GM19193 (cell line): ENCODE measurements around the gene RTP5.

Source experiments
- POLR2A ChIP-seq: IDR thresholded peaks from 4 replicates; pipeline ENCODE4 v1.6.1; 2011; ENCODE audit not compliant: insufficient read depth, insufficient read length; ENCODE audit errors: extremely low read depth

Gene RTP5

GRCh38 chr2:241906826-241907570 lies 37.5 kb downstream of the RTP5 start:
- TF ChIP-seq POLR2A: no peak

GRCh38 chr2:241908686-241909420 lies 39.3 kb downstream of the RTP5 start:
- TF ChIP-seq POLR2A: no peak

GRCh38 chr2:241909769-241910168 lies 40.2 kb downstream of the RTP5 start:
- no peak for TF ChIP-seq POLR2A

- TF ChIP-seq POLR2A: no peak
These were observed 41.3 kb downstream of the RTP5 start for GRCh38 chr2:241910604-241911520.

- no peak for TF ChIP-seq POLR2A
These were observed 42.0 kb downstream of the RTP5 start for GRCh38 chr2:241911551-241911950.

- TF ChIP-seq POLR2A: no peak
These were observed 42.6 kb downstream of the RTP5 start for GRCh38 chr2:241912021-241912555.

- no peak for TF ChIP-seq POLR2A
These were observed 44.2 kb downstream of the RTP5 start for GRCh38 chr2:241913703-241914102.

GRCh38 chr2:241914542-241914941 lies 45.0 kb downstream of the RTP5 start:
- TF ChIP-seq POLR2A: no peak

GRCh38 chr2:241922411-241922810 lies 52.9 kb downstream of the RTP5 start:
- no peak for TF ChIP-seq POLR2A
